NB4 (cell line): Measurements from ENCODE around the gene ZNF25.
A peak's percentile ranks its signal among the peaks of the same experiment; 100 is the strongest.
"Not testable (repeated sequence)": the region's sequence is repeated elsewhere in the genome, so short reads cannot be mapped to it uniquely, and the experiment has no call there.

Experiments
- DNase-seq: peaks from one replicate; pipeline ENCODE4 v3.0.0; 2010; ENCODE audit warnings: low read depth
- H3K4me3 ChIP-seq: one replicate; pipeline ENCODE4 v1.5.1; 2011; ENCODE audit warnings: mild to moderate bottlenecking, low read depth, low read length, moderate library complexity
- MYC ChIP-seq: IDR thresholded peaks from 2 replicates; pipeline ENCODE4 v1.6.1; 2011; ENCODE audit warnings: low read depth, low read length
- POLR2A ChIP-seq: IDR thresholded peaks from 2 replicates; pipeline ENCODE4 v1.6.1; 2011; ENCODE audit warnings: mild to moderate bottlenecking; ENCODE audit not compliant: insufficient read length; ENCODE audit errors: extremely low read depth
- TF ChIP-seq, protein P1 (sequence below): IDR thresholded peaks from one replicate; pipeline ENCODE4 v1.5.1; 2012; ENCODE audit warnings: low read depth, low read length
- TF ChIP-seq, protein P2 (sequence below): IDR thresholded peaks from 2 replicates; pipeline ENCODE4 v1.6.1; 2011; ENCODE audit warnings: low read depth, low read length

ZNF25 gene

DNA sequence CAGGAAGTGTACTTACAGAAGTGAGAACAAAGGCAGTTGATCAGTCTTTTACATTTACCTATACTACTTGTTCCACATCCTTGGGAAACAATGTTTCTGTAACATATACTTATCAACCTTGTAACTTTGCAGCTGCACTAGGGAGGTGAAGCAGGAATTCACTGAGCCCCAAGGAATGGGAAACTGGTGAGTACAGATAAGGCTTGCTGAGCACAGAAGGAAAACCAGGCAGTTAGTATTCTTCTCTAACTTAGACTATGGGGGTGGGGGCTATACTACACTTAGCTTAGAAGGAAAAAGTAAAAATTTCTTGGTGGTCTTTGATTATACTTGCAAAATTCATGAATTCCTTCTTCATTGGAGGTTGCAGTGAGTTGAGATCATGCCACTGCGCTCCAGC, 27.1 kb upstream of the ZNF25 start:
- TF ChIP-seq MYC (no peak), POLR2A (no peak)
- TF ChIP-seq, protein P1, sequence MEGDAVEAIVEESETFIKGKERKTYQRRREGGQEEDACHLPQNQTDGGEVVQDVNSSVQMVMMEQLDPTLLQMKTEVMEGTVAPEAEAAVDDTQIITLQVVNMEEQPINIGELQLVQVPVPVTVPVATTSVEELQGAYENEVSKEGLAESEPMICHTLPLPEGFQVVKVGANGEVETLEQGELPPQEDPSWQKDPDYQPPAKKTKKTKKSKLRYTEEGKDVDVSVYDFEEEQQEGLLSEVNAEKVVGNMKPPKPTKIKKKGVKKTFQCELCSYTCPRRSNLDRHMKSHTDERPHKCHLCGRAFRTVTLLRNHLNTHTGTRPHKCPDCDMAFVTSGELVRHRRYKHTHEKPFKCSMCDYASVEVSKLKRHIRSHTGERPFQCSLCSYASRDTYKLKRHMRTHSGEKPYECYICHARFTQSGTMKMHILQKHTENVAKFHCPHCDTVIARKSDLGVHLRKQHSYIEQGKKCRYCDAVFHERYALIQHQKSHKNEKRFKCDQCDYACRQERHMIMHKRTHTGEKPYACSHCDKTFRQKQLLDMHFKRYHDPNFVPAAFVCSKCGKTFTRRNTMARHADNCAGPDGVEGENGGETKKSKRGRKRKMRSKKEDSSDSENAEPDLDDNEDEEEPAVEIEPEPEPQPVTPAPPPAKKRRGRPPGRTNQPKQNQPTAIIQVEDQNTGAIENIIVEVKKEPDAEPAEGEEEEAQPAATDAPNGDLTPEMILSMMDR, result no peak
- TF ChIP-seq, protein P2, sequence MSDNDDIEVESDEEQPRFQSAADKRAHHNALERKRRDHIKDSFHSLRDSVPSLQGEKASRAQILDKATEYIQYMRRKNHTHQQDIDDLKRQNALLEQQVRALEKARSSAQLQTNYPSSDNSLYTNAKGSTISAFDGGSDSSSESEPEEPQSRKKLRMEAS, result no peak
- no peak overlapping the region for H3K4me3 ChIP-seq
- no peak for DNase-seq

GRCh38 chr10:38003026-38003425, 26.6 kb upstream of the ZNF25 start:
- H3K4me3 ChIP-seq, result no peak overlapping the region
- DNase-seq, result no peak
- TF ChIP-seq, protein P1, result no peak
- TF ChIP-seq MYC, result no peak
- TF ChIP-seq, protein P2, result no peak

DNA sequence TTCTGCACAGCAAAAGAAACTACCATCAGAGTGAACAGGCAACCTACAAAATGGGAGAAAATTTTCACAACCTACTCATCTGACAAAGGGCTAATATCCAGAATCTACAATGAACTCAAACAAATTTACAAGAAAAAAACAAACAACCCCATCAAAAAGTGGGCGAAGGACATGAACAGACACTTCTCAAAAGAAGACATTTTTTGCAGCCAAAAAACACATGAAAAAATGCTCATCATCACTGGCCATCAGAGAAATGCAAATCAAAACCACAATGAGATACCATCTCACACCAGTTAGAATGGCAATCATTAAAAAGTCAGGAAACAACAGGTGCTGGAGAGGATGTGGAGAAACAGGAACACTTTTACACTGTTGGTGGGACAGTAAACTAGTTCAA, 24.0 kb upstream of the ZNF25 start:
- DNase-seq, result not testable (repeated sequence)

GRCh38 chr10:37998920-37999319, 22.5 kb upstream of the ZNF25 start:
- not testable (repeated sequence) for H3K4me3 ChIP-seq, DNase-seq

More for the DNA sequence above, 24.0 kb upstream of the ZNF25 start:
- H3K4me3 ChIP-seq, result not testable (repeated sequence)

DNA sequence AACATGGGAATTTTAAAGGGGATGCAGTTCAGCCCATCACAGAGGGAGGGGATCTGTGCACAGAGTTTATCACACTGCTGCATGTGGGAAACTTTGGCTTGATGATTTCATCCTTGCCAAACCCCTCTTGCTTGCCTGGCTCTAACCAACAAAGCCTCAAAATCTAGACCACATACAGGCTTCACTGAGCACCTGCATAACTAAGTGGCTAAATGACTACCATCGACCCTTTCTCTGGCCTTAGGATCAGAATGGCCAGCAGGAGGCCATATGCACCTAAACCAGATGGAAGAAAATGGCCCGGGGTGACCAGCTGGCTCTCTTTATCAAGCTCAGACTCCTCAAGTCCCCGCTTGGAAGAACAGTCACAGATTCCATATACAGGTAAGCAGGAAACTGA, 15.6 kb upstream of the ZNF25 start:
- no peak for DNase-seq
- H3K4me3 ChIP-seq, result no peak overlapping the region
- TF ChIP-seq MYC (no peak), POLR2A (no peak)
- TF ChIP-seq, protein P1, result no peak
- TF ChIP-seq, protein P2, result no peak

- no peak overlapping the region for H3K4me3 ChIP-seq
- no peak for DNase-seq
- TF ChIP-seq, protein P1, result no peak
- TF ChIP-seq MYC (no peak), POLR2A (no peak)
- TF ChIP-seq, protein P2, result no peak
Observed at GRCh38 chr10:37991655-37992054, 15.2 kb upstream of the ZNF25 start.

DNA sequence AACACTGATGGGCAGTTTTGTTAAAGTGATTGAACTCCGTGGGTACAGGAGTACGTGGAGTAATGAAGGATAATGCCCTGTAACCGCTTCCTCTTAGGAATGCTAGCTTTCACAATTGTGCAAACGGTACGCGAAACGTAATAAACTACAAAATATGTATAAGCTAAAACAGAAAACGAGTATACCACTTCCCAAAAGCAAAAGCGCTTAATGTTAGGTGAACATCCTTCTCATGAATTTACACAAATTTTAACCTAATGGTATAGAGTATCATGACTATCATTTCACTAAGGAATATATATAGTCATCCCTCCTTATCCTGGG, 395 bp upstream of the ZNF25 start:
- no peak for DNase-seq
- peak overlapping the region; percentile 58 for H3K4me3 ChIP-seq
- TF ChIP-seq, protein P2, result no peak
- TF ChIP-seq POLR2A (no peak), MYC (no peak)
- TF ChIP-seq, protein P1, result no peak
